Neural progenitor cell (in vitro differentiated cells): Measurements from ENCODE around the gene MICB. TPM values are rescaled to one million over a fixed set of nuclear protein-coding genes. Genes with fewer than 3 reads are reported as not detected.

Source experiments
- DNase-seq: peaks from one replicate; pipeline ENCODE4 v3.0.0-alpha.2; 2016; ENCODE audit warnings: low spot score
- H2AFZ ChIP-seq: fragments of 200-600 bp; sonication (generic); replicated peaks from 2 replicates; pipeline ENCODE4 v1.6.1; 2016; ENCODE audit warnings: antibody characterized with exemption
- H3F3A ChIP-seq: fragments of 200-600 bp; sonication (generic); 2 replicates; pipeline ENCODE4 v1.6.1; 2016; ENCODE audit warnings: antibody characterized with exemption, low read depth
- H3K27ac ChIP-seq: fragments of 200-600 bp; sonication (generic); 2 replicates; pipeline ENCODE4 v1.5.1; 2016; ENCODE audit warnings: mild to moderate bottlenecking
- H3K27me3 ChIP-seq: fragments of 200-600 bp; sonication (generic); 2 replicates; pipeline ENCODE4 v1.6.1; 2016; ENCODE audit warnings: mild to moderate bottlenecking, moderate library complexity
- H3K36me3 ChIP-seq: fragments of 200-600 bp; sonication (generic); 2 replicates; pipeline ENCODE4 v1.5.1; 2016
- H3K4me1 ChIP-seq: fragments of 200-600 bp; sonication (generic); 2 replicates; pipeline ENCODE4 v1.6.1; 2016; ENCODE audit warnings: mixed run types
- H3K4me2 ChIP-seq: fragments of 200-600 bp; sonication (generic); 2 replicates; pipeline ENCODE4 v1.6.1; 2016
- H3K4me3 ChIP-seq: fragments of 200-600 bp; sonication (generic); 2 replicates; pipeline ENCODE4 v1.5.1; 2016
- H3K79me2 ChIP-seq: fragments of 200-600 bp; sonication (generic); 2 replicates; pipeline ENCODE4 v1.6.1; 2016; ENCODE audit warnings: low read depth
- H3K9ac ChIP-seq: fragments of 200-600 bp; sonication (generic); 2 replicates; pipeline ENCODE4 v1.6.1; 2016
- H3K9me3 ChIP-seq: fragments of 200-600 bp; sonication (generic); 2 replicates; pipeline ENCODE4 v1.5.1; 2016; ENCODE audit warnings: low read depth
- H4K20me1 ChIP-seq: fragments of 200-600 bp; sonication (generic); 2 replicates; pipeline ENCODE4 v1.6.1; 2016; ENCODE audit warnings: low read depth
- H3K27ac Mint-ChIP-seq: 3 replicates; pipeline ENCODE4 v1.8.0; 2021; ENCODE audit warnings: mixed read lengths
- H3K27me3 Mint-ChIP-seq: 2 replicates; pipeline ENCODE4 v1.8.0; 2022; ENCODE audit warnings: low read depth, mild to moderate bottlenecking, inconsistent platforms, moderate library complexity, mixed read lengths; ENCODE audit not compliant: insufficient read depth
- H3K36me3 Mint-ChIP-seq: 3 replicates; pipeline ENCODE4 v1.8.0; 2021; ENCODE audit warnings: mixed read lengths
- H3K4me1 Mint-ChIP-seq: 3 replicates; pipeline ENCODE4 v1.8.0; 2021; ENCODE audit warnings: mixed read lengths
- H3K4me3 Mint-ChIP-seq: 3 replicates; pipeline ENCODE4 v1.8.0; 2021; ENCODE audit warnings: mild to moderate bottlenecking, moderate library complexity, mixed read lengths
- H3K9me3 Mint-ChIP-seq: 3 replicates; pipeline ENCODE4 v1.8.0; 2020; ENCODE audit warnings: mixed read lengths
- EZH2 ChIP-seq: fragments of 200-600 bp; sonication (generic); IDR thresholded peaks from 2 replicates; pipeline ENCODE4 v1.6.1; 2017; ENCODE audit warnings: antibody characterized with exemption, mild to moderate bottlenecking, moderate library complexity
- EZH2phosphoT487 ChIP-seq: fragments of 200-600 bp; sonication (generic); IDR thresholded peaks from 2 replicates; pipeline ENCODE4 v1.6.1; 2017; ENCODE audit warnings: antibody characterized with exemption
- small RNA-seq: library from RNA; depleted of rRNA; stranded (forward); fragments of <200 nt; gene quantifications from one replicate; pipeline ENCODE3, GENCODE V24; 2015
- total RNA-seq: library from RNA; depleted of rRNA; stranded (reverse); fragments of >200 nt; gene quantifications from 2 replicates; pipeline ENCODE4 v1.2.3, GENCODE V29; 2015; ENCODE audit warnings: low replicate concordance
- TF ChIP-seq, protein P1 (sequence below): fragments of 200-600 bp; sonication (generic); IDR thresholded peaks from 2 replicates; pipeline ENCODE4 v1.5.1; 2017; ENCODE audit warnings: antibody characterized with exemption, mild to moderate bottlenecking

MICB gene
- total RNA-seq, 1 donor from 2014 or later: 9.1 TPM

GRCh38 chr6:31559958-31560696 is 62.2 kb downstream of the MICB start:
- H3K27me3 Mint-ChIP-seq: no peaks in the 10 kb centered on the region
- H3K27ac Mint-ChIP-seq: no peak overlapping the region
- no peaks in the 10 kb centered on the region for H3K27me3 ChIP-seq
- no peaks in the 10 kb centered on the region for H3K36me3 ChIP-seq
- peaks cover 12% of the 10 kb centered on the region for H3K36me3 Mint-ChIP-seq
- no peaks in the 10 kb centered on the region for H3K9me3 ChIP-seq
- H3K27ac ChIP-seq: no peak overlapping the region
- no peak overlapping the region for H3K4me3 Mint-ChIP-seq
- H2AFZ ChIP-seq: no peak overlapping the region
- no peaks in the 10 kb centered on the region for H3K4me1 ChIP-seq
- no peaks in the 10 kb centered on the region for H3K9me3 Mint-ChIP-seq
- H3K4me2 ChIP-seq: no peak overlapping the region
- no peak for TF ChIP-seq EZH2
- no peaks in the 10 kb centered on the region for H3K79me2 ChIP-seq
- no peaks in the 10 kb centered on the region for H3K4me1 Mint-ChIP-seq
- H3F3A ChIP-seq: no peaks in the 10 kb centered on the region
- DNase-seq: no peak
- no peak overlapping the region for H3K4me3 ChIP-seq
- H4K20me1 ChIP-seq: no peaks in the 10 kb centered on the region
- H3K9ac ChIP-seq: no peak overlapping the region

DNA sequence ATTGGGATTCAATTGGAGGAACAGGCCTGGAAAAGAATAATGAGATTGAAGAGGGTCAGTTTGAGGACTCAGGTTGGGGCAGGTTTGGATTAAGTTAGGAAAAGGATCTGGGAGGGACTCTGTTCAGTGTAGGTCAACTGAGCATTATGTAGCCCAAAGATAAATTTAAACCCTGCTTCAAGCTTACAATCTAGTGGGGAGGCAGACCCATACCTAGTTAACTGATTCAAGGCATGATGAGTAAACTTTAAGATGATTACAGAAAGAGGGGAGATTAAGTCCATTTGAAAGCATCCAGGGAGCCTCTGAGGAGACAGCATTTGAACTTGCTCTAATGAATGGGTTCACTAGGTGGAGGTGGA is 62.7 kb downstream of the MICB start:
- Histone ChIP-seq H3K27ac (no peak overlapping the region), H3K27me3 (no peaks in the 10 kb centered on the region), H3K4me1 (no peaks in the 10 kb centered on the region), H4K20me1 (no peaks in the 10 kb centered on the region), H3K79me2 (no peaks in the 10 kb centered on the region), H2AFZ (no peak overlapping the region), H3K9ac (no peak overlapping the region), H3F3A (no peaks in the 10 kb centered on the region), H3K9me3 (no peaks in the 10 kb centered on the region), H3K36me3 (no peaks in the 10 kb centered on the region), H3K4me2 (no peak overlapping the region), H3K4me3 (no peak overlapping the region)
- no peak for DNase-seq
- Mint-ChIP-seq H3K9me3 (no peaks in the 10 kb centered on the region), H3K27ac (no peak overlapping the region), H3K36me3 (peaks cover 12% of the 10 kb centered on the region), H3K4me1 (no peaks in the 10 kb centered on the region), H3K4me3 (no peak overlapping the region), H3K27me3 (no peaks in the 10 kb centered on the region)
- TF ChIP-seq EZH2 (no peak), EZH2phosphoT487 (no peak)
- TF ChIP-seq, protein P1, sequence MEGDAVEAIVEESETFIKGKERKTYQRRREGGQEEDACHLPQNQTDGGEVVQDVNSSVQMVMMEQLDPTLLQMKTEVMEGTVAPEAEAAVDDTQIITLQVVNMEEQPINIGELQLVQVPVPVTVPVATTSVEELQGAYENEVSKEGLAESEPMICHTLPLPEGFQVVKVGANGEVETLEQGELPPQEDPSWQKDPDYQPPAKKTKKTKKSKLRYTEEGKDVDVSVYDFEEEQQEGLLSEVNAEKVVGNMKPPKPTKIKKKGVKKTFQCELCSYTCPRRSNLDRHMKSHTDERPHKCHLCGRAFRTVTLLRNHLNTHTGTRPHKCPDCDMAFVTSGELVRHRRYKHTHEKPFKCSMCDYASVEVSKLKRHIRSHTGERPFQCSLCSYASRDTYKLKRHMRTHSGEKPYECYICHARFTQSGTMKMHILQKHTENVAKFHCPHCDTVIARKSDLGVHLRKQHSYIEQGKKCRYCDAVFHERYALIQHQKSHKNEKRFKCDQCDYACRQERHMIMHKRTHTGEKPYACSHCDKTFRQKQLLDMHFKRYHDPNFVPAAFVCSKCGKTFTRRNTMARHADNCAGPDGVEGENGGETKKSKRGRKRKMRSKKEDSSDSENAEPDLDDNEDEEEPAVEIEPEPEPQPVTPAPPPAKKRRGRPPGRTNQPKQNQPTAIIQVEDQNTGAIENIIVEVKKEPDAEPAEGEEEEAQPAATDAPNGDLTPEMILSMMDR: no peak

Small RNA genes lying within 50 kb of the gene (small RNA-seq; reads per million reads assigned to genes)
- gene AL663061.1 (not detected), gene RF00019 (not detected), gene SNORD117 (417 reads per million, percentile 99 among the genes with 10 or more reads in this experiment), gene SNORD84 (not detected)

Other genes with a start within 250 kb of the MICB start
- 65.2 and 170 TPM in 2 replicates for gene HLA-C, start 226.1 kb upstream of the MICB start, total RNA-seq
- 16.2 and 21.8 TPM in 2 replicates for gene HLA-B, start 141.0 kb upstream of the MICB start, total RNA-seq
- 15.0 and 21.4 TPM in 2 replicates for gene MICA, start 94.5 kb upstream of the MICB start, total RNA-seq
- not detected in 2 replicates for gene MCCD1, start 30.8 kb downstream of the MICB start, total RNA-seq
- 493 and 913 TPM in 2 replicates for gene DDX39B, start 43.9 kb downstream of the MICB start, total RNA-seq
- gene ATP6V1G2, start 48.5 kb downstream of the MICB start, total RNA-seq: 6.8 and 8.8 TPM in 2 replicates
- gene NFKBIL1, start 49.5 kb downstream of the MICB start, total RNA-seq: 8.6 and 30.3 TPM in 2 replicates
- not detected in 2 replicates for gene LTA, start 74.1 kb downstream of the MICB start, total RNA-seq
- 0.19 TPM in 1 of 2 replicates, not detected in the other for gene TNF, start 77.4 kb downstream of the MICB start, total RNA-seq
- 0.15 TPM in 1 of 2 replicates, not detected in the other for gene LTB, start 84.3 kb downstream of the MICB start, total RNA-seq
- not detected in 2 replicates for gene LST1, start 88.1 kb downstream of the MICB start, total RNA-seq
- not detected in 2 replicates for gene NCR3, start 94.9 kb downstream of the MICB start, total RNA-seq
- not detected in 2 replicates for gene AIF1, start 117.1 kb downstream of the MICB start, total RNA-seq
- 55.5 and 138 TPM in 2 replicates for gene PRRC2A, start 122.6 kb downstream of the MICB start, total RNA-seq
- gene BAG6, start 154.5 kb downstream of the MICB start, total RNA-seq: 171 and 310 TPM in 2 replicates
- gene APOM, start 157.7 kb downstream of the MICB start, total RNA-seq: 2.6 and 4.2 TPM in 2 replicates
- 14.6 and 17.1 TPM in 2 replicates for gene C6orf47, start 162.6 kb downstream of the MICB start, total RNA-seq
- 20.2 and 21.0 TPM in 2 replicates for gene GPANK1, start 166.9 kb downstream of the MICB start, total RNA-seq
- gene CSNK2B, start 167.9 kb downstream of the MICB start, total RNA-seq: 126 and 190 TPM in 2 replicates
- gene LY6G5B, start 171.8 kb downstream of the MICB start, total RNA-seq: 2.8 and 8.6 TPM in 2 replicates
- 0.09 TPM in 1 of 2 replicates, not detected in the other for gene LY6G5C, start 182.9 kb downstream of the MICB start, total RNA-seq
- 21.3 and 45.0 TPM in 2 replicates for gene ABHD16A, start 205.2 kb downstream of the MICB start, total RNA-seq
- gene LY6G6F, start 208.7 kb downstream of the MICB start, total RNA-seq: not detected in 2 replicates
- 0.90 TPM in 1 of 2 replicates, not detected in the other for gene LY6G6D, start 217.2 kb downstream of the MICB start, total RNA-seq
- not detected in 2 replicates for gene LY6G6C, start 223.6 kb downstream of the MICB start, total RNA-seq
- gene MPIG6B, start 225.2 kb downstream of the MICB start, total RNA-seq: not detected in 2 replicates
- gene DDAH2, start 231.2 kb downstream of the MICB start, total RNA-seq: 94.3 and 202 TPM in 2 replicates
- 234 and 307 TPM in 2 replicates for gene CLIC1, start 238.4 kb downstream of the MICB start, total RNA-seq
- gene MSH5, start 241.9 kb downstream of the MICB start, total RNA-seq: 45.5 and 50.9 TPM in 2 replicates